IMR-90 (cell line): ENCODE results near the gene TST. TPM values are rescaled to one million over a fixed set of nuclear protein-coding genes. Genes with fewer than 3 reads are reported as not detected.

Source experiments
- ATAC-seq: fragments of 200-7000 bp; cut with Tn5 transposase; 2 replicates; pipeline ENCODE4 v1.9.1; 2020; ENCODE audit warnings: low read depth, mild to moderate bottlenecking, moderate library complexity
- BruUV-seq: library from RNA; stranded (reverse); fragments of 400-500 nt; replicated peaks from 2 replicates; lab custom pipeline; 2021; lab: Mats Ljungman, UMichigan
- CTCF ChIA-PET: fragments of 300-600 bp; formaldehyde crosslinking; extraction: SDS; loops from one replicate; lab custom pipeline; 2021; ENCODE audit warnings: antibody characterized with exemption; lab: Yijun Ruan, JAX
- POLR2A ChIA-PET: fragments of 300-600 bp; sonication (Branson Sonifier 250); formaldehyde crosslinking; loops from one replicate; lab custom pipeline; 2022; ENCODE audit warnings: antibody characterized with exemption; ENCODE audit not compliant: unreplicated experiment; lab: Charles Lee
- DNase-seq: peaks from one replicate; pipeline ENCODE4 v3.0.0; 2013
- H2AFZ ChIP-seq: replicated peaks from 2 replicates; pipeline ENCODE3; 2013; ENCODE audit warnings: low read length, mild to moderate bottlenecking; ENCODE audit not compliant: poor library complexity
- H2AK5ac ChIP-seq: 2 replicates; pipeline ENCODE4 v1.6.1; 2013; ENCODE audit warnings: low read depth, low read length, inconsistent platforms
- H2AK9ac ChIP-seq: replicated peaks from 2 replicates; pipeline ENCODE3; 2013; ENCODE audit warnings: mild to moderate bottlenecking, low read depth, low read length, moderate library complexity; ENCODE audit not compliant: poor library complexity
- H2BK120ac ChIP-seq: 2 replicates; pipeline ENCODE4 v1.6.1; 2013; ENCODE audit warnings: low read depth, low read length, inconsistent platforms
- H2BK15ac ChIP-seq: 3 replicates; pipeline ENCODE4 v1.6.1; 2013; ENCODE audit warnings: low read depth, low read length, inconsistent platforms
- H2BK20ac ChIP-seq: 2 replicates; pipeline ENCODE4 v1.6.1; 2013; ENCODE audit warnings: low read depth, mild to moderate bottlenecking, inconsistent platforms, low read length, moderate library complexity
- H2BK5ac ChIP-seq: 2 replicates; pipeline ENCODE4 v1.6.1; 2013; ENCODE audit warnings: mild to moderate bottlenecking, low read depth, low read length, inconsistent platforms; ENCODE audit not compliant: poor library complexity, severe bottlenecking
- H3K14ac ChIP-seq: replicated peaks from 2 replicates; pipeline ENCODE4 v1.6.1; 2013; ENCODE audit warnings: low read depth, low read length, inconsistent platforms
- H3K18ac ChIP-seq: 2 replicates; pipeline ENCODE4 v1.6.1; 2013; ENCODE audit warnings: low read depth, low read length, control low read depth
- H3K23ac ChIP-seq: 2 replicates; pipeline ENCODE4 v1.6.1; 2013; ENCODE audit warnings: low read depth, low read length, inconsistent platforms
- H3K27ac ChIP-seq: 2 replicates; pipeline ENCODE4 v1.5.1; 2013; ENCODE audit warnings: mild to moderate bottlenecking, control low read depth, low read length; ENCODE audit not compliant: insufficient read depth
- H3K27me3 ChIP-seq: 2 replicates; pipeline ENCODE4 v1.6.1; 2013; ENCODE audit warnings: low read length; ENCODE audit not compliant: control insufficient read depth, insufficient read depth
- H3K36me3 ChIP-seq: 2 replicates; pipeline ENCODE4 v1.6.1; 2013; ENCODE audit warnings: low read length, mixed read lengths; ENCODE audit not compliant: control insufficient read depth, insufficient read depth
- H3K4ac ChIP-seq: 2 replicates; pipeline ENCODE4 v1.6.1; 2013; ENCODE audit warnings: low read depth, low read length, inconsistent platforms
- H3K4me1 ChIP-seq: 2 replicates; pipeline ENCODE4 v1.6.1; 2013; ENCODE audit warnings: low read length, mixed read lengths; ENCODE audit not compliant: control insufficient read depth, insufficient read depth
- H3K4me2 ChIP-seq: 2 replicates; pipeline ENCODE4 v1.6.1; 2013; ENCODE audit warnings: low read depth, mild to moderate bottlenecking, control low read depth, low read length, moderate library complexity
- H3K4me3 ChIP-seq: 2 replicates; pipeline ENCODE4 v1.5.1; 2013; ENCODE audit warnings: low read depth, mild to moderate bottlenecking, control low read depth, low read length, moderate library complexity; ENCODE audit not compliant: insufficient read depth
- H3K56ac ChIP-seq: 2 replicates; pipeline ENCODE4 v1.6.1; 2013; ENCODE audit warnings: low read length, inconsistent platforms; ENCODE audit not compliant: insufficient read depth; ENCODE audit errors: extremely low read depth
- H3K79me1 ChIP-seq, 2 experiments: 2 replicates each; pipeline ENCODE4 v1.6.1; 2013; ENCODE audit warnings: low read length in 2 of 2, inconsistent platforms in 1 of 2, low read depth in 1 of 2
- H3K9ac ChIP-seq: 2 replicates; pipeline ENCODE4 v1.6.1; 2013; ENCODE audit warnings: low read depth, low read length, control low read depth
- H3K9me1 ChIP-seq: 2 replicates; pipeline ENCODE4 v1.6.1; 2013; ENCODE audit warnings: low read length, inconsistent platforms; ENCODE audit not compliant: insufficient read depth
- H3K9me3 ChIP-seq: 2 replicates; pipeline ENCODE4 v1.6.1; 2013; ENCODE audit warnings: low read length; ENCODE audit not compliant: control insufficient read depth, insufficient read depth
- H4K20me1 ChIP-seq: 2 replicates; pipeline ENCODE4 v1.6.1; 2013; ENCODE audit warnings: low read length, inconsistent platforms; ENCODE audit not compliant: insufficient read depth
- H4K5ac ChIP-seq: 2 replicates; pipeline ENCODE4 v1.6.1; 2013; ENCODE audit warnings: mild to moderate bottlenecking, low read depth, low read length, control low read depth
- H4K8ac ChIP-seq, 2 experiments: 2 replicates each; pipeline ENCODE4 v1.6.1; 2013; ENCODE audit warnings: low read depth in 2 of 2, low read length in 2 of 2, control low read depth in 1 of 2, inconsistent platforms in 1 of 2
- H4K91ac ChIP-seq: 2 replicates; pipeline ENCODE4 v1.6.1; 2013; ENCODE audit warnings: low read depth, low read length, inconsistent platforms; ENCODE audit not compliant: insufficient read depth
- BHLHE40 ChIP-seq: fragments of 150-350 bp; IDR thresholded peaks from 2 replicates; pipeline ENCODE4 v1.6.1; 2016; ENCODE audit warnings: mild to moderate bottlenecking, low read depth, low read length
- CEBPB ChIP-seq: IDR thresholded peaks from 2 replicates; pipeline ENCODE4 v1.6.1; 2012; ENCODE audit warnings: low read depth, low read length, improper control_type of control experiment
- CHD1 ChIP-seq: IDR thresholded peaks from 2 replicates; pipeline ENCODE4 v1.6.1; 2012; ENCODE audit warnings: low read depth, low read length, improper control_type of control experiment
- CTCF ChIP-seq: conservative IDR thresholded peaks from 2 replicates; pipeline ENCODE4 v1.5.1; 2012; ENCODE audit warnings: mild to moderate bottlenecking, low read depth, low read length, improper control_type of control experiment
- ELK1 ChIP-seq: fragments of 150-350 bp; IDR thresholded peaks from 2 replicates; pipeline ENCODE4 v1.6.1; 2016; ENCODE audit warnings: low read depth, mild to moderate bottlenecking, low read length, moderate library complexity, borderline replicate concordance
- FOS ChIP-seq: fragments of 150-350 bp; IDR thresholded peaks from 2 replicates; pipeline ENCODE4 v1.6.1; 2016; ENCODE audit warnings: low read depth, low read length
- MAFK ChIP-seq: IDR thresholded peaks from 2 replicates; pipeline ENCODE4 v1.6.1; 2012; ENCODE audit warnings: low read depth, low read length, improper control_type of control experiment
- MAZ ChIP-seq: IDR thresholded peaks from 2 replicates; pipeline ENCODE4 v1.6.1; 2012; ENCODE audit warnings: low read depth, mild to moderate bottlenecking, low read length, improper control_type of control experiment, moderate library complexity, borderline replicate concordance
- MXI1 ChIP-seq: IDR thresholded peaks from 2 replicates; pipeline ENCODE4 v1.6.1; 2012; ENCODE audit warnings: low read depth, mild to moderate bottlenecking, low read length, moderate library complexity, borderline replicate concordance
- NFE2L2 ChIP-seq: fragments of 150-350 bp; IDR thresholded peaks from 2 replicates; pipeline ENCODE4 v1.6.1; 2016; ENCODE audit warnings: low read depth, mild to moderate bottlenecking, low read length
- POLR2A ChIP-seq: IDR thresholded peaks from 2 replicates; pipeline ENCODE4 v1.6.1; 2012; ENCODE audit warnings: mild to moderate bottlenecking, low read depth, low read length
- RAD21 ChIP-seq: IDR thresholded peaks from 2 replicates; pipeline ENCODE4 v1.6.1; 2012; ENCODE audit warnings: low read length, improper control_type of control experiment
- RCOR1 ChIP-seq: IDR thresholded peaks from 2 replicates; pipeline ENCODE4 v1.6.1; 2012; ENCODE audit warnings: mild to moderate bottlenecking, low read length, improper control_type of control experiment; ENCODE audit not compliant: insufficient replicate concordance
- RFX5 ChIP-seq: IDR thresholded peaks from 2 replicates; pipeline ENCODE4 v1.8.0; 2012; ENCODE audit warnings: low read depth, mild to moderate bottlenecking, low read length, moderate library complexity
- SMC3 ChIP-seq: fragments of 150-350 bp; IDR thresholded peaks from 2 replicates; pipeline ENCODE4 v1.6.1; 2016; ENCODE audit warnings: low read depth, mild to moderate bottlenecking, antibody characterized with exemption, low read length, moderate library complexity
- USF2 ChIP-seq: fragments of 150-350 bp; IDR thresholded peaks from 2 replicates; pipeline ENCODE4 v1.6.1; 2017; ENCODE audit warnings: mild to moderate bottlenecking, antibody characterized with exemption, low read length, low read depth
- WGBS, 2 experiments: methylation state at CpG; one replicate each; pipeline versions ENCODE4 v1.1.5 to v1.1.7; 2013; ENCODE audit warnings: missing lambda C conversion rate in 2 of 2; ENCODE audit not compliant: insufficient read length in 1 of 2; ENCODE audit errors: extremely low coverage in 2 of 2; 5-methylcytosine and 5-hydroxymethylcytosine counted together
- dilution Hi-C: fragments of 300-500 bp; cut with HindIII; formaldehyde crosslinking; loops from one replicate; pipeline ENCODE4 v1.14.3; 2018; ENCODE audit warnings: low sequenced_read_pairs; ENCODE audit not compliant: unreplicated experiment
- in situ Hi-C: fragments of 300-500 bp; cut with MboI; formaldehyde crosslinking; loops from 3 replicates; pipeline ENCODE4 v1.14.3; 2019; ENCODE audit warnings: low sequenced_read_pairs, inconsistent platforms, mixed read lengths
- intact Hi-C: fragments of 100-400 bp; cut with micrococcal nuclease; formaldehyde crosslinking; loops from 2 replicates; pipeline ENCODE4 v1.10.0; 2022
- polyA plus RNA-seq, 3 experiments: library from polyadenylated mRNA; depleted of rRNA; stranded (reverse); fragments of >200 nt; gene quantifications; 2 replicates each; pipeline ENCODE4 v1.2.3, GENCODE V29; 2012; ENCODE audit warnings: low replicate concordance in 1 of 3
- total RNA-seq: library from RNA; depleted of rRNA; stranded (reverse); fragments of >200 nt; gene quantifications from 2 replicates; pipeline ENCODE4 v1.2.3, GENCODE V29; 2012

The TST gene
- total and polyA plus RNA-seq, 2 of the 4 experiments (the other 2 are of a cell fraction), result 31.7 to 37.7 TPM

- Histone ChIP-seq H2AK5ac (no peak overlapping the region), H2BK120ac (no peak overlapping the region), H3K9me3 (no peaks in the 10 kb centered on the region), H2AK9ac (no peak overlapping the region), H3K4me1 (no peaks in the 10 kb centered on the region), H3K9me1 (no peaks in the 10 kb centered on the region), H3K23ac (no peak overlapping the region), H4K20me1 (no peaks in the 10 kb centered on the region), H3K36me3 (no peaks in the 10 kb centered on the region), H4K91ac (no peak overlapping the region), H4K8ac (no peak overlapping the region), H2BK15ac (no peak overlapping the region), H3K27ac (no peak overlapping the region), H3K4me2 (no peak overlapping the region), H2AFZ (no peak overlapping the region), H3K4me3 (no peak overlapping the region), H3K27me3 (peaks cover 21% of the 10 kb centered on the region), H2BK5ac (no peak overlapping the region), H3K4ac (no peak overlapping the region), H3K56ac (no peak overlapping the region), H2BK20ac (no peak overlapping the region), H3K9ac (no peak overlapping the region), H3K18ac (no peak overlapping the region), H3K79me1 (no peaks in the 10 kb centered on the region), H4K5ac (no peak overlapping the region), H3K14ac (no peak overlapping the region)
- ChIA-PET CTCF (no interaction called here), POLR2A (no interaction called here)
- dilution Hi-C loops (no loop called here), intact Hi-C loops (no loop called here), in situ Hi-C loops (no loop called here)
- TF ChIP-seq CEBPB, result no peak
- no peak for TF ChIP-seq NFE2L2
- TF ChIP-seq MAZ, result no peak
- no peak for TF ChIP-seq BHLHE40
- TF ChIP-seq POLR2A, result no peak
- no peak for TF ChIP-seq FOS
- TF ChIP-seq RCOR1, result no peak
- no peak for TF ChIP-seq RFX5
- no peak for TF ChIP-seq USF2
- no peak for TF ChIP-seq MXI1
- no peak for TF ChIP-seq ELK1
- no peak for TF ChIP-seq CTCF
- TF ChIP-seq CHD1, result no peak
- TF ChIP-seq MAFK, result no peak
- no peak for TF ChIP-seq SMC3
- no peak for TF ChIP-seq RAD21
- DNase-seq, result no peak
- no peak for ATAC-seq
- WGBS, 2 experiments, result no CpG with 5 or more reads among the region's 4 CpGs
- no TSS peak for BruUV-seq
Observed at GRCh38 chr22:36976606-36977005, 42.6 kb downstream of the TST start.
